GM12875 (cell line): ENCODE results near the gene HGF.

Experiments used
- H3K4me3 ChIP-seq: one replicate; pipeline ENCODE4 v1.5.1; 2011; ENCODE audit warnings: low read depth, low read length, control low read depth
- TF ChIP-seq, protein P1 (sequence below): IDR thresholded peaks from 2 replicates; pipeline ENCODE4 v1.5.1; 2011; ENCODE audit warnings: low read depth, mild to moderate bottlenecking, control low read depth, inconsistent platforms, low read length, moderate library complexity, borderline replicate concordance; ENCODE audit not compliant: insufficient read depth

Gene HGF

DNA sequence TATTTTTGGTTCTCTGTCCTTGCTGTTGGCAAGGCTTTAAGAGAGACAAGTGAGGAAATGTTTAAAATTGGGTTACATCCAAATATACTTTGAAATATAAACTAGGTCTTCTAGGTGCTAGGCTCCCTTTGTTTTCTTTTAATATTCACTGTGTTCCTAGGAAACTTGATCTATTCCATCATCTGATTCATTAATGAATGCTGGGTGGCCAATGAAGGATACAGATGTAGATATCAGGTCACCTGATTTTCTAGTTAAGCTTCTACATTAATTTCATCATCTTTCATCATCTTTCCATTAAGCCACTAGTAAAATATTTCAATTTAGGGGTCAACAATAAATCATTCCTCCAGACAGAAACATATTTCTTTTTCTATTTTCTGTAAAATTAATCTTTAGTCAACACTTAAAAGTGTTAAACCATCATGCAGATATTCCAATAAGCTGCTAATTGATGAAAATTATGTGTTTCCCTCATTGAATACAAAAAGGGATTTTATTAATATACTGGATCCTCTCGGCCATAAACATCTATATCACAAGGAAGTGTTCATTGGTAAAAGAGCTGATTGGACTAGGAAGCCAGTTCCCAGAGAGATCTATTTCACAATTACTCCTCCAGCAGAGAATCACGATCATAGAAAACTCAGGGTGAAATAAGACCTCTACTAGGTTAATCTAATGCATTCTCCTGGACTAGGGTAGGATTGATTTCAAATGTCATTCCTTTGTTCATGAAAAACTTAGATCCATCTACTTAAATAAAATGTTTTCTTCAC, 14.7 kb downstream of the HGF start:
- TF ChIP-seq, protein P1, sequence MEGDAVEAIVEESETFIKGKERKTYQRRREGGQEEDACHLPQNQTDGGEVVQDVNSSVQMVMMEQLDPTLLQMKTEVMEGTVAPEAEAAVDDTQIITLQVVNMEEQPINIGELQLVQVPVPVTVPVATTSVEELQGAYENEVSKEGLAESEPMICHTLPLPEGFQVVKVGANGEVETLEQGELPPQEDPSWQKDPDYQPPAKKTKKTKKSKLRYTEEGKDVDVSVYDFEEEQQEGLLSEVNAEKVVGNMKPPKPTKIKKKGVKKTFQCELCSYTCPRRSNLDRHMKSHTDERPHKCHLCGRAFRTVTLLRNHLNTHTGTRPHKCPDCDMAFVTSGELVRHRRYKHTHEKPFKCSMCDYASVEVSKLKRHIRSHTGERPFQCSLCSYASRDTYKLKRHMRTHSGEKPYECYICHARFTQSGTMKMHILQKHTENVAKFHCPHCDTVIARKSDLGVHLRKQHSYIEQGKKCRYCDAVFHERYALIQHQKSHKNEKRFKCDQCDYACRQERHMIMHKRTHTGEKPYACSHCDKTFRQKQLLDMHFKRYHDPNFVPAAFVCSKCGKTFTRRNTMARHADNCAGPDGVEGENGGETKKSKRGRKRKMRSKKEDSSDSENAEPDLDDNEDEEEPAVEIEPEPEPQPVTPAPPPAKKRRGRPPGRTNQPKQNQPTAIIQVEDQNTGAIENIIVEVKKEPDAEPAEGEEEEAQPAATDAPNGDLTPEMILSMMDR = no peak
- no peak overlapping the region for H3K4me3 ChIP-seq

DNA sequence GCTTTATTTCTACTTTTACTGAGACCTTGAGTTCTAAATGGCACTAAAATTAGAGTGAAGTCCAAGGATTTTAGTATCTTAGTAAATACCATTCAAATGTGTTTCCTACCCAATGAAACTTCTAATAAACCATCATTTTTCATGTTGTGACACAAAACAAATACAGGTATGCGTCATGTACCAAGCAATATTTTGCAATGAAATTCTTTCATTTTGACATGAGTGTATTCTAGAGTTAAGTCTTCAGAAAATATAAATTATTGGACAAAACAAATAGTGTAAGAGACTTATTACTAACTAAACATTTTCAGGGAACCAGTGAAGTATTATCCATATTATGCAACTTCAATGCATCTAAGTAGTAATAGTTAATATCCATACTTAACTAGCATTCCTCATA, 16.5 kb downstream of the HGF start:
- TF ChIP-seq, protein P1 = no peak
- H3K4me3 ChIP-seq = no peak overlapping the region

DNA sequence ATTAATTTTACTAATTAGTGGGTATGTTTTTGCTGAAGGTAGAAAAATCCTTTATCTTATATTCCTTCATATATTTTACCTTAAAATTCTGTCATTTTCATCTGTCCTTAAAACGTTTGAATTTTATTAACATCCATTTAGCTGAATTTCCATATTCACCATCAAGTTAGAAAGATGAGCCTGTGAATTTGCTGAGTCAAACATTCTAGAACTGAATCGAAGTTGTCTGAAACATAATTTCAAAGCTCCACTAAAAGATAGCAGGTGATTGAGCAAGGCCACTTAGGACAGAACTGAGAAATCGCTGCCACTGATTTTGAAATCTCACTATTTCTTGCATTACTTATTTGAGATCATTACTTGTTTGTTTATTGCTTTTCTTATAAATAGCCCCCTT, 17.5 kb downstream of the HGF start:
- TF ChIP-seq, protein P1 = no peak
- H3K4me3 ChIP-seq = no peak overlapping the region

DNA sequence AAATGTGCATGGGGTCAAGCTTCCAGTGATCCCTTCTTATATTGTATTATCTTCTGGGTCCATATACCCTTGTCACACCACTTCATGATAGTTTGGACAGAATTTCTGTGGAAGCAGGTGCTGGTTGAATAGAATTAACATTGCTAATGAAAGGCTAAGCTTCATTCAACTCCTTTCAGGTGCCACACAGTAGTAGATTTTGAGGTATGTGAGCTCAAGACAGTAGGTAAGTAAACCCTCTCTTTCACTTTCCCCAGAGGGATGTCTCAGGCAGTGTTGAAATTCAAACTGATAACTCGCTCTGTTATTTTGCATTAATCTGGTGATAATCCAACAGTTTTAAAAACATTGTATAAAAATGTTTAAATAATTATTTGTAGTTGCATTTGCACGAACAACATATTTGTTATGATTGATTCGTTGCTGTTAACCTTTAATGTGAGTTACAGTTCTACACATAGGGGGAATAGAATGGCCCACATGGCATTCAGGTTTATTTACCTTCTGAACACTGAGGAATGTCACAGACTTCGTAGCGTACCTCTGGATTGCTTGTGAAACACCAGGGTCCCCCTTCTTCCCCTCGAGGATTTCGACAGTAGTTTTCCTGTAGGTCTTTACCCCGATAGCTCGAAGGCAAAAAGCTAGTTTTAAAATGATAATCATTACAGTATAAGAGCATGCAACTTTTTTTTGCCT, 18.1 kb downstream of the HGF start:
- no peak overlapping the region for H3K4me3 ChIP-seq
- TF ChIP-seq, protein P1 = no peak

DNA sequence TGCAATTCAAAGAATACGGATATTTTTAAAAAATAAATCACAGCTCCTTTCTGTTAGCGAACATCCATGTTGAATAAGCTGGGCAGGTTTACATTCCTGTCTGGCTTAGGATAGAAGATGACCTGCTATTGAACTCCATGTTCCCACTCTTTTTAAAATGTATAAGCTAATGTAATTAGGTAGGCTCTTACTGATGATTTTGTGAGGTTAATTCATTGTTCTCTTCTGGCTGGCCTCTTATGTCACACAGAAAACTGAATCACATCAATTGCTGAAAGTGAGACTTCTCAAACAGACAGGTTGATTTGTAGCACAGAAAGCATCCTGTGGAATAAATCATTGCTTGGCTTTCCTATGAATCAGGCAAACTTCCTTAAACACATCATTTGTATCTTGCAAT, 24.2 kb downstream of the HGF start:
- TF ChIP-seq, protein P1 = no peak
- no peak overlapping the region for H3K4me3 ChIP-seq

DNA sequence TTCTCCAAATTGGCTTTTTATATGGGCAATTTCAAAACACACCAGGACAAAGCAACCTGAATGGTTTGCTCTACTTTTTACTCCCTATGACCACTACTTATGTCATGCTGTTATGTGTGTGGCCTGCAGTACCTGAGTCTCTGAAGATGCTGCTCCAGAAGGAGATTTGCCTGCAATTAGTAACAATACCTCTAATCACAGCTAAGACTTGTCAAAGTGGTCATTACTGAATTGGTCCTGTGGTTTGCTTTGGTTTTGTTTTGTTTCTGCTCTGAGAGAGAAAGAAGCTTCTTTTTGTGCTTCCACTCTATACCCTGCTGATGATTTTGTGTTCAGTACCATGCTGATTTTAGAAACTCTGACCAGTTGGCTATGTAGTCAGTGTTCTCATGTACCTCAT, 25.5 kb downstream of the HGF start:
- TF ChIP-seq, protein P1 = no peak

DNA sequence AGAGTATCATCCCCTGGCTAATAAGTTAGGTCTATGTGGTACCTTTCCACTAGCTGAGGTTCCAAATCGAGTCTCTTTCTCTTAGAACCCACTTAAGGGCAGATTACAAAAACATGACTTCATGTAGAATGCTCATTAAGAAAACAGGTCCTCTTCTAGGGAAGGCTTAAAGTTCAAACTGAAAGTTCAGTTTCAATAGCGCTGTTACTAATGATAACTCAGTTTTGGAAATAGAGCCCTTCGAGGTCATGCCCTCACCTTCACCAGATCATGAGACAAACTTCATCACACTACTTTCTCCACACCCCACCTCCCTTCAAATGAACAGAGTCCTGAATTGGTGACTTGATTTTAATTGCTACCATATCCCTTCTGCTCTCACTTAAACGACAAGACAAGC, 26.2 kb downstream of the HGF start:
- TF ChIP-seq, protein P1 = no peak
- no peak overlapping the region for H3K4me3 ChIP-seq

More for the DNA sequence above, 25.5 kb downstream of the HGF start:
- no peak overlapping the region for H3K4me3 ChIP-seq
